ENCODE data around the gene AARSD1.

DNA sequence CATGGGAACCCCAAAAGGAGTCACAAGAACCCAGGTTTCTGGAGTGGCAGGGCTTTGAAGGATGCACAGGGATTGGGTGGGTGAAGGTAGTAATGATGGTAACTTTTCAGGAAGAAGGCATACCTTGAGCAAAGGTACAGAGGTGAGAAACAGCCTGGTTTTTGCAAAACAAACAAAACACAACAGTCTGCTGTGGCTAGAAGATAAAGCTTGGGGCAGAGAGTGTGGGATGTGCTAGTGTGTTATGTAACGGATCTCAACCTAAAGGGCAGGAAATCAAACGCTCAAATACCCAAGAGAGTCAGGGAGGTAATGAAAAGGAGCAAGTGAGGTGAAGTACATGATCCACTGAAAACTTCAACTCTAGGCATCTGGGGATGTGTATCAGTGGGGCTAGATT, 11.0 kb upstream of the AARSD1 start:
- TF ChIP-seq FOXA1 (IDR thresholded peaks at IDR 0.05) (no peak), ZNF384 (IDR thresholded peaks at IDR 0.05) (no peak), FOXK2 (IDR thresholded peaks at IDR 0.05) (no peak), L3MBTL2 (conservative IDR thresholded peaks at IDR 0.05) (no peak), HDGF (IDR thresholded peaks at IDR 0.05; ENCODE audit: borderline replicate concordance) (no peak), LEF1 (IDR thresholded peaks at IDR 0.05; ENCODE audit: borderline replicate concordance) (no peak), SUZ12 (IDR thresholded peaks at IDR 0.05) (no peak), ARNT (IDR thresholded peaks at IDR 0.05) (no peak), ELF4 (IDR thresholded peaks at IDR 0.05) (no peak)
